Epithelial cell of esophagus (primary cell): ENCODE results near the gene IRF1.

ENCODE experiments used
- DNase-seq: peaks from one replicate; pipeline ENCODE4 v3.0.0; 2010; ENCODE audit warnings: low read depth
- H3K4me3 ChIP-seq: 2 replicates; pipeline ENCODE4 v1.5.1; 2011; ENCODE audit warnings: mild to moderate bottlenecking, low read length, control low read depth
- CTCF ChIP-seq: IDR thresholded peaks from 2 replicates; pipeline ENCODE4 v1.5.1; 2011; ENCODE audit warnings: low read depth, mild to moderate bottlenecking, low read length, control low read depth, inconsistent platforms; ENCODE audit not compliant: insufficient read depth; ENCODE audit errors: missing control alignments

The IRF1 gene

GRCh38 chr5:132459983-132460838 lies 30.4 kb downstream of the IRF1 start:
- peak; percentile 27 for TF ChIP-seq CTCF
- DNase-seq, result peak; percentile 33
- H3K4me3 ChIP-seq, result no peak overlapping the region

- no peak overlapping the region for H3K4me3 ChIP-seq
- DNase-seq, result no peak
- TF ChIP-seq CTCF, result no peak
Measured at GRCh38 chr5:132459031-132459982, 31.3 kb downstream of the IRF1 start.

- peak; percentile 81 for DNase-seq
- no peak for TF ChIP-seq CTCF
- no peak overlapping the region for H3K4me3 ChIP-seq
Measured at GRCh38 chr5:132458651-132459030, 31.9 kb downstream of the IRF1 start.

- TF ChIP-seq CTCF, result no peak
- no peak overlapping the region for H3K4me3 ChIP-seq
- peak; percentile 46 for DNase-seq
Measured at GRCh38 chr5:132458226-132458560, 32.4 kb downstream of the IRF1 start.

GRCh38 chr5:132457371-132458225 lies 33.0 kb downstream of the IRF1 start:
- DNase-seq, result peak; percentile 43
- TF ChIP-seq CTCF, result no peak
- H3K4me3 ChIP-seq, result no peak overlapping the region

GRCh38 chr5:132456987-132457361 lies 33.6 kb downstream of the IRF1 start:
- TF ChIP-seq CTCF, result no peak
- no peak for DNase-seq
- no peak overlapping the region for H3K4me3 ChIP-seq
